HFFc6 (cell line): ENCODE data around the gene PRDM16. TPM values are rescaled to one million over a fixed set of nuclear protein-coding genes. Genes with fewer than 3 reads are reported as not detected.

Experiments used
- DNase-seq: peaks from one replicate; pipeline ENCODE4 v3.0.0-alpha.2; 2018
- H3K27ac Mint-ChIP-seq: 2 replicates; pipeline ENCODE4 v1.8.0; 2020; ENCODE audit warnings: mild to moderate bottlenecking, mixed read lengths
- H3K27me3 Mint-ChIP-seq: 2 replicates; pipeline ENCODE4 v1.8.0; 2021; ENCODE audit warnings: mild to moderate bottlenecking, moderate library complexity, mixed read lengths; ENCODE audit not compliant: insufficient read depth
- H3K36me3 Mint-ChIP-seq: 2 replicates; pipeline ENCODE4 v1.8.0; 2021; ENCODE audit warnings: low read depth, mixed read lengths
- H3K4me1 Mint-ChIP-seq: 2 replicates; pipeline ENCODE4 v1.8.0; 2020; ENCODE audit warnings: low read depth, mixed read lengths
- H3K4me3 Mint-ChIP-seq: 2 replicates; pipeline ENCODE4 v1.8.0; 2020; ENCODE audit warnings: mild to moderate bottlenecking, moderate library complexity, mixed read lengths
- H3K9me3 Mint-ChIP-seq: 2 replicates; pipeline ENCODE4 v1.8.0; 2020; ENCODE audit warnings: mild to moderate bottlenecking, mixed read lengths
- microRNA-seq: library from miRNA; unstranded; fragments of <30 nt; microRNA quantifications from one replicate; pipeline ENCODE4, GENCODE V29; 2019
- total RNA-seq, 6 experiments: library from RNA; stranded (reverse); fragmentation: NEBNext Ultra II Directional; extraction: Animal tissue kit (Norgen Biotek cat#: 25700); gene quantifications; 2 replicates in 1 of 6; 3 replicates in 5 of 6; pipeline ENCODE4 v1.2.3, GENCODE V29; 2021
- TF ChIP-seq, protein P1 (sequence below): fragments of 200-600 bp; sonication (generic); IDR thresholded peaks from 2 replicates; pipeline ENCODE4 v1.5.0; 2021; ENCODE audit warnings: antibody characterized with exemption, mild to moderate bottlenecking

PRDM16 gene
- total RNA-seq, 6 experiments from 2014 or later = not detected

DNA sequence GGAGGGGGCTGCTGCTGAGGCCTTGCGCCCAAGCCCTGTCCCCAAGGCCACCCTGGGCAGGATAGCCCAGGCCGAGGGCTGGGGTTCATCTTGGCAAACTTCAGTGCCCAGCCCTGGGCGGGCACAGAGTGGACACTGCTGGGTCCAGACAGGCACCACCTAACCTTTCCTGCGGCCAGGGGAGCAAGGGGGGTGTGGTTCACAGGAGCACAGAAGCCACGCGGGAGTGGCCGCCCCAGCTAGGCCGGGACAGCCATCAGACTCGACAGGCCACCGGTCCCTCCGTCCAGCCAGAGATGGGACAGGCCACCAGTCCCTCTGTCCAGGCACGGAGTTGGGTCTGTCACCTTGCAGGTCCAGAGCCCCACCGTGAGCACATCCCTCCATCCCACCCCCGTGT lies 414.4 kb downstream of the PRDM16 start:
- Mint-ChIP-seq H3K27ac (no peak overlapping the region), H3K4me1 (no peaks in the 10 kb centered on the region), H3K4me3 (no peak overlapping the region), H3K27me3 (peaks cover 2% of the 10 kb centered on the region; the same call in 1 of the 2 replicates), H3K36me3 (peaks cover 4% of the 10 kb centered on the region; the same call in 1 of the 2 replicates), H3K9me3 (peaks cover 5% of the 10 kb centered on the region; the same call in 1 of the 2 replicates)
- no peak for DNase-seq
- TF ChIP-seq, protein P1, sequence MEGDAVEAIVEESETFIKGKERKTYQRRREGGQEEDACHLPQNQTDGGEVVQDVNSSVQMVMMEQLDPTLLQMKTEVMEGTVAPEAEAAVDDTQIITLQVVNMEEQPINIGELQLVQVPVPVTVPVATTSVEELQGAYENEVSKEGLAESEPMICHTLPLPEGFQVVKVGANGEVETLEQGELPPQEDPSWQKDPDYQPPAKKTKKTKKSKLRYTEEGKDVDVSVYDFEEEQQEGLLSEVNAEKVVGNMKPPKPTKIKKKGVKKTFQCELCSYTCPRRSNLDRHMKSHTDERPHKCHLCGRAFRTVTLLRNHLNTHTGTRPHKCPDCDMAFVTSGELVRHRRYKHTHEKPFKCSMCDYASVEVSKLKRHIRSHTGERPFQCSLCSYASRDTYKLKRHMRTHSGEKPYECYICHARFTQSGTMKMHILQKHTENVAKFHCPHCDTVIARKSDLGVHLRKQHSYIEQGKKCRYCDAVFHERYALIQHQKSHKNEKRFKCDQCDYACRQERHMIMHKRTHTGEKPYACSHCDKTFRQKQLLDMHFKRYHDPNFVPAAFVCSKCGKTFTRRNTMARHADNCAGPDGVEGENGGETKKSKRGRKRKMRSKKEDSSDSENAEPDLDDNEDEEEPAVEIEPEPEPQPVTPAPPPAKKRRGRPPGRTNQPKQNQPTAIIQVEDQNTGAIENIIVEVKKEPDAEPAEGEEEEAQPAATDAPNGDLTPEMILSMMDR = no peak

DNA sequence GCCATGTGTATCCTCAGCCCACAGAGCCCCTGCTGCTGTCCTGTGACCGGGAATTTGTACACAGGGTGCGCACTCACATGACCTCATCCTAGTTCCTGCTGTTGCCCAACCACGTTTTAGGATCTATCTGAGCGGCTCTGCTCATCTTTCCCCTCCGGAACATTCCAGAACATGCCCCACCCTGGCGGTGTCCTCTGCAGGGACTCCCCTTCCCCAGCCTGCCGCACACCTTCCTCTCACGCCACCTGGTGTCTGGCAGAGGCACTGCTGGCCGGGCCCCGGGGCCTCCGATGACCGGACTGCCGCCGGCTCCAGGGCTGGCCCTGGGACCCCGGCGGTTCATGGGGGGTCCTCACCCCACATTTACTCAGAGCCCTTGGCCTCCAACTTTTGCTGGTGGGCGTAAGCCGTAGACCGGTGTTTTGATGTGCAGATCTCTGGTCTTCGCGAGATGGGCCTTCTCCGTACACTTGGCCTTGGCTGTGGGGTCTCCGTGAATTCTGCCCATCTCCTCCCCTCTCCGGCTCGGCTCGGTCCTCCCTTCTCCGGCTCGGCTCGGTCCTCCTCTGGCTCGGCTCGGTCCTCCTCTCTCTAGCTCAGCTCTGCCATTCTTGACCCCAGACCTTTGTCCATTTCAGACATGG lies 414.9 kb downstream of the PRDM16 start:
- DNase-seq = no peak
- Mint-ChIP-seq H3K4me3 (no peak overlapping the region), H3K36me3 (peaks cover 9% of the 10 kb centered on the region), H3K27ac (no peak overlapping the region), H3K4me1 (no peaks in the 10 kb centered on the region), H3K9me3 (peaks cover 10% of the 10 kb centered on the region), H3K27me3 (peaks cover 2% of the 10 kb centered on the region)
- TF ChIP-seq, protein P1 = peak; percentile 84

DNA sequence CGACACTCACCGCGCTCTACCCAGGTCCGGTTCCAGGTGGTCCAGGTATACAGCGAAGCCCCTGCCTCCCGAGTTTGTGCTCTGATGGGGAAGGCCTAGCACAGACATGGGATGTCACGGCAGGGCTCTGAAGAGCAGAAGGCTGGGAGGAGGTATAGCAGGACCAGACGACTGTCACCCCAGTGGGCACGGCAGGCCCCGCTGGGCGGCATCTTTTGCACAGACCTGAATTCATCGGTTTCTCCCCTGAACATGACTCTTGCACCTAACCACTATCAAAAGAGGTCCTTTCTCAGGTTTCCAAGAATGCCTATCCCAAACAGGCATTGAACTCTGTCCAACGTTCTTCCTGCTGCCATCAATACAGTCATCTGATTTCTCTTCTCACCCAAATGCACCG lies 416.0 kb downstream of the PRDM16 start:
- peaks cover 2% of the 10 kb centered on the region for H3K27me3 Mint-ChIP-seq
- DNase-seq = no peak
- H3K27ac Mint-ChIP-seq = no peak overlapping the region
- H3K9me3 Mint-ChIP-seq = peaks cover 13% of the 10 kb centered on the region
- H3K36me3 Mint-ChIP-seq = peaks cover 12% of the 10 kb centered on the region
- no peak overlapping the region for H3K4me3 Mint-ChIP-seq
- no peaks in the 10 kb centered on the region for H3K4me1 Mint-ChIP-seq
- TF ChIP-seq, protein P1 = no peak

Small RNAs within 50 kb of the gene (microRNA-seq; reads per million reads assigned to microRNA genes)
- not detected for gene MIR4251

Other genes starting within 250 kb of the PRDM16 start
- gene ACTRT2, start 47.7 kb upstream of the PRDM16 start, total RNA-seq = not detected